22Rv1 (cell line): ENCODE results near the gene NF1.

Experiments
- ZFX ChIP-seq: fragments of 450-650 bp; IDR thresholded peaks from 2 replicates; pipeline ENCODE4 v1.6.1; 2017; ENCODE audit warnings: antibody characterized with exemption, borderline replicate concordance
- TF ChIP-seq, protein P1 (sequence below): fragments of 450-650 bp; IDR thresholded peaks from 2 replicates; pipeline ENCODE4 v1.5.1; 2017; ENCODE audit warnings: mild to moderate bottlenecking

DNA sequence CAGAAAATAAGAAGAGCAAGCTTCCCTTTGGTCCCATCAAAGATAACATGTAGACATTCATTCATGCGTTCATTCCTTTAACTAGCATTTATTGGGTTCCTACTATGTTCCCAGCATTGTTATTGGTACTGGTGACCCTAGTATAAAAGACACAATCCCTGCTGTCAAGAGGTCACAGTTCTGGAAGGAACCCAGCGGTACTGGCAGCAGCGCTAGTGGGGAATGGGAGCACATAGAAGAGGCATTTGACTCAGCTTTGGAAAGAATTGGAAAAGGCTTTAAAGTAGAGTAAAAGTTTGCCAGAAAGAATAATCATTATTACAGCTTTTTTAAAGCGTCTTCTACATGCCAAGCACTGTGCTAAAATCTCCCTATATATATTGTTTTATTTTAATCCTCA, 41.7 kb upstream of the NF1 start:
- TF ChIP-seq, protein P1, sequence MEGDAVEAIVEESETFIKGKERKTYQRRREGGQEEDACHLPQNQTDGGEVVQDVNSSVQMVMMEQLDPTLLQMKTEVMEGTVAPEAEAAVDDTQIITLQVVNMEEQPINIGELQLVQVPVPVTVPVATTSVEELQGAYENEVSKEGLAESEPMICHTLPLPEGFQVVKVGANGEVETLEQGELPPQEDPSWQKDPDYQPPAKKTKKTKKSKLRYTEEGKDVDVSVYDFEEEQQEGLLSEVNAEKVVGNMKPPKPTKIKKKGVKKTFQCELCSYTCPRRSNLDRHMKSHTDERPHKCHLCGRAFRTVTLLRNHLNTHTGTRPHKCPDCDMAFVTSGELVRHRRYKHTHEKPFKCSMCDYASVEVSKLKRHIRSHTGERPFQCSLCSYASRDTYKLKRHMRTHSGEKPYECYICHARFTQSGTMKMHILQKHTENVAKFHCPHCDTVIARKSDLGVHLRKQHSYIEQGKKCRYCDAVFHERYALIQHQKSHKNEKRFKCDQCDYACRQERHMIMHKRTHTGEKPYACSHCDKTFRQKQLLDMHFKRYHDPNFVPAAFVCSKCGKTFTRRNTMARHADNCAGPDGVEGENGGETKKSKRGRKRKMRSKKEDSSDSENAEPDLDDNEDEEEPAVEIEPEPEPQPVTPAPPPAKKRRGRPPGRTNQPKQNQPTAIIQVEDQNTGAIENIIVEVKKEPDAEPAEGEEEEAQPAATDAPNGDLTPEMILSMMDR: no peak
- TF ChIP-seq ZFX: no peak
